ENCODE data around the gene CASTOR1. TPM values are rescaled to one million over a fixed set of nuclear protein-coding genes. Genes with fewer than 3 reads are reported as not detected.
"Not testable (repeated sequence)": the region's sequence is repeated elsewhere in the genome, so short reads cannot be mapped to it uniquely, and the experiment has no call there.

The CASTOR1 gene
- 1.2 and 2.1 TPM in 2 replicates for total RNA-seq (2014; rRNA removed; shearing (Covaris generic))

GRCh38 chr22:30289141-30289979 is at the start of gene CASTOR1:
Gene CASTOR1 (minus strand): TSS chr22:30289505. CDS start chr22:30289497, 8 bp downstream.
- peaks cover 23% of the 10 kb centered on the region for H3K4me1 ChIP-seq
- H3K36me3 ChIP-seq, result no peaks in the 10 kb centered on the region
- H3K27me3 ChIP-seq, result no peaks in the 10 kb centered on the region
- H3K9me3 ChIP-seq (replicated peaks), result no peaks in the 10 kb centered on the region
- H3K27ac ChIP-seq, result peak within 1 kb of the TSS; percentile 49; the same call in 1 of the 2 replicates
- DNase-seq, result peak; percentile 97 to 98
- peak within 1 kb of the TSS; percentile 67 for H3K4me3 ChIP-seq

- Histone ChIP-seq H3K4me3 (no peak overlapping the region), H3K4me1 (no peaks in the 10 kb centered on the region), H3K36me3 (peaks cover 78% of the 10 kb centered on the region), H3K27me3 (no peaks in the 10 kb centered on the region), H3K9me3 (replicated peaks) (no peaks in the 10 kb centered on the region), H3K27ac (no peak overlapping the region)
- no peak for DNase-seq
Measured at GRCh38 chr22:30338802-30339201, 49.5 kb upstream of the CASTOR1 start.

GRCh38 chr22:30338341-30338740 is 49.0 kb upstream of the CASTOR1 start:
- not testable (repeated sequence) for H3K27me3 ChIP-seq; DNase-seq; H3K27ac ChIP-seq; H3K4me1 ChIP-seq; H3K4me3 ChIP-seq; H3K9me3 ChIP-seq (replicated peaks)
- H3K36me3 ChIP-seq, result peaks cover 78% of the 10 kb centered on the region

- H3K4me1 ChIP-seq, result no peaks in the 10 kb centered on the region
- DNase-seq, result no peak
- no peak overlapping the region for H3K27ac ChIP-seq
- no peak overlapping the region for H3K4me3 ChIP-seq
- H3K27me3 ChIP-seq, result no peaks in the 10 kb centered on the region
- peaks cover 74% of the 10 kb centered on the region for H3K36me3 ChIP-seq
- H3K9me3 ChIP-seq (replicated peaks), result no peaks in the 10 kb centered on the region
Measured at GRCh38 chr22:30337461-30337778, 48.1 kb upstream of the CASTOR1 start.

- Histone ChIP-seq H3K27me3 (no peaks in the 10 kb centered on the region), H3K4me1 (no peaks in the 10 kb centered on the region), H3K4me3 (no peak overlapping the region), H3K9me3 (replicated peaks) (no peaks in the 10 kb centered on the region), H3K36me3 (peaks cover 74% of the 10 kb centered on the region), H3K27ac (no peak overlapping the region)
- no peak for DNase-seq
Measured at GRCh38 chr22:30336752-30337460, 47.6 kb upstream of the CASTOR1 start.

GRCh38 chr22:30335236-30335635 is 45.9 kb upstream of the CASTOR1 start:
- Histone ChIP-seq H3K9me3 (replicated peaks) (no peaks in the 10 kb centered on the region), H3K4me3 (no peak overlapping the region), H3K4me1 (no peaks in the 10 kb centered on the region), H3K36me3 (peaks cover 80% of the 10 kb centered on the region), H3K27me3 (no peaks in the 10 kb centered on the region), H3K27ac (no peak overlapping the region)
- no peak for DNase-seq

- no peaks in the 10 kb centered on the region for H3K27me3 ChIP-seq
- no peak for DNase-seq
- H3K27ac ChIP-seq, result no peak overlapping the region
- H3K4me1 ChIP-seq, result no peaks in the 10 kb centered on the region
- no peaks in the 10 kb centered on the region for H3K9me3 ChIP-seq (replicated peaks)
- H3K4me3 ChIP-seq, result no peak overlapping the region
- peaks cover 77% of the 10 kb centered on the region for H3K36me3 ChIP-seq
Measured at GRCh38 chr22:30334646-30335045, 45.3 kb upstream of the CASTOR1 start.

- peaks cover 73% of the 10 kb centered on the region for H3K36me3 ChIP-seq
- DNase-seq, result no peak
- no peaks in the 10 kb centered on the region for H3K4me1 ChIP-seq
- H3K27ac ChIP-seq, result no peak overlapping the region
- H3K27me3 ChIP-seq, result no peaks in the 10 kb centered on the region
- no peak overlapping the region for H3K4me3 ChIP-seq
- H3K9me3 ChIP-seq (replicated peaks), result no peaks in the 10 kb centered on the region
Measured at GRCh38 chr22:30333707-30334087, 44.4 kb upstream of the CASTOR1 start.

- H3K4me3 ChIP-seq, result no peak overlapping the region
- H3K9me3 ChIP-seq (replicated peaks), result no peaks in the 10 kb centered on the region
- H3K4me1 ChIP-seq, result no peaks in the 10 kb centered on the region
- DNase-seq, result no peak
- no peak overlapping the region for H3K27ac ChIP-seq
- peaks cover 67% of the 10 kb centered on the region for H3K36me3 ChIP-seq
- H3K27me3 ChIP-seq, result no peaks in the 10 kb centered on the region
Measured at GRCh38 chr22:30332994-30333706, 43.8 kb upstream of the CASTOR1 start.

GRCh38 chr22:30332551-30332950 is 43.2 kb upstream of the CASTOR1 start:
- no peak for DNase-seq
- H3K27ac ChIP-seq, result no peak overlapping the region
- no peaks in the 10 kb centered on the region for H3K4me1 ChIP-seq
- H3K9me3 ChIP-seq (replicated peaks), result no peaks in the 10 kb centered on the region
- H3K4me3 ChIP-seq, result no peak overlapping the region
- H3K36me3 ChIP-seq, result peaks cover 63% of the 10 kb centered on the region
- no peaks in the 10 kb centered on the region for H3K27me3 ChIP-seq

- no peak for DNase-seq
- Histone ChIP-seq H3K27ac (no peak overlapping the region), H3K9me3 (replicated peaks) (no peaks in the 10 kb centered on the region), H3K27me3 (no peaks in the 10 kb centered on the region), H3K4me3 (no peak overlapping the region), H3K4me1 (peaks cover 17% of the 10 kb centered on the region), H3K36me3 (peaks cover 26% of the 10 kb centered on the region)
Measured at GRCh38 chr22:30328466-30329049, 39.3 kb upstream of the CASTOR1 start.

GRCh38 chr22:30327864-30328345 is 38.6 kb upstream of the CASTOR1 start:
- no peaks in the 10 kb centered on the region for H3K9me3 ChIP-seq (replicated peaks)
- H3K27ac ChIP-seq, result no peak overlapping the region
- no peak for DNase-seq
- peaks cover 21% of the 10 kb centered on the region for H3K36me3 ChIP-seq
- no peak overlapping the region for H3K4me3 ChIP-seq
- no peaks in the 10 kb centered on the region for H3K27me3 ChIP-seq
- peaks cover 17% of the 10 kb centered on the region for H3K4me1 ChIP-seq

GRCh38 chr22:30326706-30327362 is 37.5 kb upstream of the CASTOR1 start, which contains the start of gene TBC1D10A:
Gene TBC1D10A (minus strand): TSS chr22:30326941. CDS start chr22:30326881, 60 bp downstream.
- H3K36me3 ChIP-seq, result peaks cover 12% of the 10 kb centered on the region
- H3K27me3 ChIP-seq, result no peaks in the 10 kb centered on the region
- peak within 1 kb of the TSS; percentile 100 for H3K4me3 ChIP-seq
- H3K27ac ChIP-seq, result peak within 1 kb of the TSS; percentile 65
- no peaks in the 10 kb centered on the region for H3K9me3 ChIP-seq (replicated peaks)
- DNase-seq, result peak; percentile 80 to 87
- peaks cover 17% of the 10 kb centered on the region for H3K4me1 ChIP-seq

- peak; percentile 22 to 32 for DNase-seq
- peaks cover 17% of the 10 kb centered on the region for H3K4me1 ChIP-seq
- H3K36me3 ChIP-seq, result peaks cover 7% of the 10 kb centered on the region
- no peaks in the 10 kb centered on the region for H3K27me3 ChIP-seq
- no peaks in the 10 kb centered on the region for H3K9me3 ChIP-seq (replicated peaks)
- H3K4me3 ChIP-seq, result peak overlapping the region; percentile 100
- H3K27ac ChIP-seq, result peak overlapping the region; percentile 65
Measured at GRCh38 chr22:30326255-30326705, 37.0 kb upstream of the CASTOR1 start.
